SK-N-SH (cell line): ENCODE data around the gene XCL1. TPM values are rescaled to one million over a fixed set of nuclear protein-coding genes. Genes with fewer than 3 reads are reported as not detected.
A peak's percentile ranks its signal among the peaks of the same experiment; 100 is the strongest.

ENCODE experiments used
- CTCF ChIA-PET: fragments of 300-600, 350-600 bp; formaldehyde crosslinking; extraction: SDS; loops from one replicate; lab custom pipeline; 2021; lab: Yijun Ruan, JAX
- POLR2A ChIA-PET: fragments of 350-600 bp; sonication (Branson Sonifier 250); formaldehyde crosslinking; extraction: SDS; loops from one replicate; lab custom pipeline; 2020; ENCODE audit warnings: antibody characterized with exemption, inconsistent platforms; lab: Yijun Ruan, JAX
- DNase-seq: peaks from one replicate; pipeline ENCODE4 v3.0.0; 2012
- H2AFZ ChIP-seq: fragments of 200-600 bp; sonication (generic); 2 replicates; pipeline ENCODE4 v1.8.1; 2016; ENCODE audit warnings: antibody characterized with exemption, mild to moderate bottlenecking, low read depth
- H3F3A ChIP-seq: fragments of 200-600 bp; sonication (generic); replicated peaks from 2 replicates; pipeline ENCODE3; 2016; ENCODE audit warnings: antibody characterized with exemption, mild to moderate bottlenecking; ENCODE audit not compliant: insufficient read depth
- H3K27ac ChIP-seq, 2 experiments: fragments of 200-500 bp in 1 of 2; fragments of 200-600 bp in 1 of 2; sonication (Bioruptor generic) in 1 of 2; sonication (generic), shearing (Covaris generic) in 1 of 2; 2 replicates each; pipeline versions ENCODE4 v1.5.1 to v1.6.1; 2014 to 2016; ENCODE audit warnings: low read depth in 2 of 2, inconsistent platforms in 1 of 2, low read length in 1 of 2, mild to moderate bottlenecking in 1 of 2, mixed read lengths in 1 of 2
- H3K27me3 ChIP-seq: fragments of 200-600 bp; sonication (generic), shearing (Covaris generic); 2 replicates; pipeline ENCODE4 v1.6.1; 2016; ENCODE audit warnings: mixed run types; ENCODE audit not compliant: insufficient read depth
- H3K36me3 ChIP-seq, 2 experiments: fragments of 200-500 bp in 1 of 2; fragments of 200-600 bp in 1 of 2; sonication (Bioruptor generic) in 1 of 2; sonication (generic) in 1 of 2; replicated peaks in 1 of 2; 2 replicates each; pipeline versions ENCODE3 to v1.5.1; 2014 to 2016; ENCODE audit warnings: low read length in 1 of 2, mild to moderate bottlenecking in 1 of 2; ENCODE audit not compliant: insufficient read depth in 2 of 2, control insufficient read depth in 1 of 2
- H3K4me1 ChIP-seq, 2 experiments: fragments of 200-500 bp in 1 of 2; fragments of 200-600 bp in 1 of 2; sonication (Bioruptor generic) in 1 of 2; sonication (generic), shearing (Covaris generic) in 1 of 2; 2 replicates each; pipeline versions ENCODE4 v1.5.1 to v1.6.1; 2014 to 2016; ENCODE audit warnings: low read depth in 1 of 2, low read length in 1 of 2, mixed run types in 1 of 2; ENCODE audit not compliant: insufficient read depth in 2 of 2, control insufficient read depth in 1 of 2
- H3K4me2 ChIP-seq: fragments of 200-600 bp; sonication (generic), shearing (Covaris generic); 2 replicates; pipeline ENCODE4 v1.6.1; 2017; ENCODE audit warnings: mixed run types
- H3K4me3 ChIP-seq, 2 experiments: fragments of 200-500 bp in 1 of 2; fragments of 200-600 bp in 1 of 2; sonication (Bioruptor generic) in 1 of 2; sonication (generic), shearing (Covaris generic) in 1 of 2; 2 replicates each; pipeline versions ENCODE4 v1.5.1 to v1.8.1; 2014 to 2016; ENCODE audit warnings: low read depth in 2 of 2, inconsistent platforms in 1 of 2, low read length in 1 of 2, mild to moderate bottlenecking in 1 of 2, mixed read lengths in 1 of 2, moderate library complexity in 1 of 2
- H3K79me2 ChIP-seq: fragments of 200-600 bp; sonication (generic); 2 replicates; pipeline ENCODE4 v1.8.1; 2017; ENCODE audit warnings: mild to moderate bottlenecking; ENCODE audit not compliant: insufficient read depth
- H3K9ac ChIP-seq: fragments of 200-600 bp; sonication (generic); 2 replicates; pipeline ENCODE4 v1.6.1; 2017; ENCODE audit warnings: mixed run types
- H3K9me2 ChIP-seq: fragments of 200-600 bp; sonication (generic); 2 replicates; pipeline ENCODE4 v1.6.1; 2017; ENCODE audit warnings: mixed run types
- H3K9me3 ChIP-seq: fragments of 200-600 bp; sonication (generic); 2 replicates; pipeline ENCODE4 v1.6.1; 2017; ENCODE audit warnings: mixed run types, mild to moderate bottlenecking, moderate library complexity
- H4K20me1 ChIP-seq: fragments of 200-600 bp; sonication (generic); 2 replicates; pipeline ENCODE4 v1.6.1; 2017; ENCODE audit warnings: mild to moderate bottlenecking, mixed run types; ENCODE audit not compliant: insufficient read depth
- EP300 ChIP-seq, 2 experiments: IDR thresholded peaks; 2 replicates each; pipeline versions ENCODE4 v1.4.0 to v1.6.1; 2012; ENCODE audit warnings: borderline replicate concordance in 1 of 2, low read depth in 1 of 2, low read length in 1 of 2
- GABPA ChIP-seq: IDR thresholded peaks from 2 replicates; pipeline ENCODE4 v1.4.0; 2012; ENCODE audit warnings: low read depth, mild to moderate bottlenecking
- GATA2 ChIP-seq: sonication (generic); formaldehyde crosslinking; IDR thresholded peaks from 2 replicates; pipeline ENCODE4 v1.5.0; 2020; ENCODE audit warnings: mild to moderate bottlenecking, missing genetic modification reagents
- MXI1 ChIP-seq: IDR thresholded peaks from 2 replicates; pipeline ENCODE4 v1.6.1; 2012; ENCODE audit warnings: mild to moderate bottlenecking, low read depth, low read length, improper control_type of control experiment
- NFIC ChIP-seq: IDR thresholded peaks from 2 replicates; pipeline ENCODE4 v1.4.0; 2012; ENCODE audit warnings: borderline replicate concordance
- TCF12 ChIP-seq: IDR thresholded peaks from 2 replicates; pipeline ENCODE4 v1.4.0; 2012
- WGBS: methylation state at CpG from one replicate; pipeline ENCODE4 v1.1.6; 2017; ENCODE audit warnings: low lambda C conversion rate; 5-methylcytosine and 5-hydroxymethylcytosine counted together
- polyA plus RNA-seq, 3 experiments: library from polyadenylated mRNA; depleted of rRNA; stranded (reverse); fragments of >200 nt; gene quantifications; 2 replicates each; pipeline ENCODE4 v1.2.3, GENCODE V29; 2012
- TF ChIP-seq, protein P1 (sequence below): IDR thresholded peaks from 2 replicates; pipeline ENCODE4 v1.6.1; 2012; ENCODE audit warnings: mild to moderate bottlenecking, low read depth, low read length, moderate library complexity
- TF ChIP-seq, protein P2 (sequence below): fragments of 150-350 bp; IDR thresholded peaks from 2 replicates; pipeline ENCODE4 v1.6.1; 2016; ENCODE audit warnings: mild to moderate bottlenecking, low read depth, low read length
- TF ChIP-seq, protein P3 (sequence below): IDR thresholded peaks from 2 replicates; pipeline ENCODE4; 2012

XCL1 gene
- polyA plus RNA-seq, 1 of the 3 experiments (the other 2 are of a cell fraction), result not detected

DNA sequence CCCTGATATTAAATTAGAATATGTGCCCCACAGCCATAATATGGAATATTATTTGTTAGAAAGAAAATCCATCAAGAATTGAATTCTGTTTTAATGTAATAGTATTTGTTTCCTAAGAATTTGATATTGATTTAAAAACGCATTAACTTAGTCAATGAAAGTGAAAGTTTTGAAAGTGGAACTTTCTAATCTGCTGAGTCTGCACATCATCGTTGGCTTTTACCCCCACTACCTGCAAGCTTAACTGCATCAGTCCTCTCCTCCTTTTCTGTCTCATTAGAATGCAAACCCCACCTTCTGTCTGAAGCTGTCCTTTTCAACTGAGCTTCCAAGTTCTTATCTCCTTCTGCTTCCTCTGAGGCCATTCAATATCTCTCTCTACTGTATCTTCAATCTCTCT is 42.5 kb downstream of the XCL1 start (continued):
- TF ChIP-seq GATA2 (CRISPR knock-in tag), result no peak
- TF ChIP-seq MXI1, result no peak

DNA sequence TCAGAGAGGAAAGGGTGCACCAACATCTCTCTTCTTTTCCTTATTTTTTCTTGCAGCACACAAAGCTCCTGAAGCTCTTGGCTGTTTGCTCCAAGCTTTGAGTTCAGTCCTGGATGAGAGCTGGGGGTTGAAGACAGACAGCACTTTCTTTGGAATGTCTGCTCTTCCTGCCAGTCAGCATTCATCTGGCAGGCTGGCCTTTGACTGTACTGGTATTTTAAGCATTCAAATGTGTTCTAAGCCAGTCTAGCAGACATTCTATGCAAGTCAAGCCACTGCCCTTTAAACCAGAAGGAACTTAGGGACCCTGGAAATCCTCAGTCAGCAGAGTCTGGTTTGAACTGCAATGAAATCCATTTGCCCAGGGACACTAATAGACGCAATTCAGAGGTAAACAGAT is 45.0 kb downstream of the XCL1 start:
- Histone ChIP-seq H3K4me2 (peak overlapping the region; percentile 18; the same call in 1 of the 2 replicates), H3K27me3 (no peaks in the 10 kb centered on the region), H3K9me3 (no peaks in the 10 kb centered on the region), H3K4me3 (no peak overlapping the region), H3K36me3 (no peaks in the 10 kb centered on the region), H3K9me2 (no peaks in the 10 kb centered on the region), H3K79me2 (no peaks in the 10 kb centered on the region), H2AFZ (no peak overlapping the region), H4K20me1 (no peaks in the 10 kb centered on the region), H3F3A (peaks cover 12% of the 10 kb centered on the region), H3K4me1 (peaks cover 9 to 15% of the 10 kb centered on the region in 2 experiments), H3K9ac (no peak overlapping the region), H3K27ac (peak overlapping the region; percentile 41 to 96)
- DNase-seq, result no peak
- CTCF ChIA-PET, result interaction anchor here (0.7 kb wide), 1 partner anchor 727 kb away, joined by 4 read pairs; no protein-coding TSS in a partner anchor
- 60% methylated on average over 1 of the region's 1 CpG for WGBS
- no peak for TF ChIP-seq MXI1
- peak; percentile 70 for TF ChIP-seq TCF12
- TF ChIP-seq EP300 (IDR thresholded peaks at IDR 0.05; ENCODE audit: borderline replicate concordance in 1 of 2, low read depth in 1 of 2, low read length in 1 of 2), result peak in 1 of 2 experiments; percentile 29; a peak in 1 of 4 replicates
- TF ChIP-seq, protein P1, sequence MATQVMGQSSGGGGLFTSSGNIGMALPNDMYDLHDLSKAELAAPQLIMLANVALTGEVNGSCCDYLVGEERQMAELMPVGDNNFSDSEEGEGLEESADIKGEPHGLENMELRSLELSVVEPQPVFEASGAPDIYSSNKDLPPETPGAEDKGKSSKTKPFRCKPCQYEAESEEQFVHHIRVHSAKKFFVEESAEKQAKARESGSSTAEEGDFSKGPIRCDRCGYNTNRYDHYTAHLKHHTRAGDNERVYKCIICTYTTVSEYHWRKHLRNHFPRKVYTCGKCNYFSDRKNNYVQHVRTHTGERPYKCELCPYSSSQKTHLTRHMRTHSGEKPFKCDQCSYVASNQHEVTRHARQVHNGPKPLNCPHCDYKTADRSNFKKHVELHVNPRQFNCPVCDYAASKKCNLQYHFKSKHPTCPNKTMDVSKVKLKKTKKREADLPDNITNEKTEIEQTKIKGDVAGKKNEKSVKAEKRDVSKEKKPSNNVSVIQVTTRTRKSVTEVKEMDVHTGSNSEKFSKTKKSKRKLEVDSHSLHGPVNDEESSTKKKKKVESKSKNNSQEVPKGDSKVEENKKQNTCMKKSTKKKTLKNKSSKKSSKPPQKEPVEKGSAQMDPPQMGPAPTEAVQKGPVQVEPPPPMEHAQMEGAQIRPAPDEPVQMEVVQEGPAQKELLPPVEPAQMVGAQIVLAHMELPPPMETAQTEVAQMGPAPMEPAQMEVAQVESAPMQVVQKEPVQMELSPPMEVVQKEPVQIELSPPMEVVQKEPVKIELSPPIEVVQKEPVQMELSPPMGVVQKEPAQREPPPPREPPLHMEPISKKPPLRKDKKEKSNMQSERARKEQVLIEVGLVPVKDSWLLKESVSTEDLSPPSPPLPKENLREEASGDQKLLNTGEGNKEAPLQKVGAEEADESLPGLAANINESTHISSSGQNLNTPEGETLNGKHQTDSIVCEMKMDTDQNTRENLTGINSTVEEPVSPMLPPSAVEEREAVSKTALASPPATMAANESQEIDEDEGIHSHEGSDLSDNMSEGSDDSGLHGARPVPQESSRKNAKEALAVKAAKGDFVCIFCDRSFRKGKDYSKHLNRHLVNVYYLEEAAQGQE, result peak; percentile 10; the same call in 1 of the 2 replicates
- TF ChIP-seq, protein P2, sequence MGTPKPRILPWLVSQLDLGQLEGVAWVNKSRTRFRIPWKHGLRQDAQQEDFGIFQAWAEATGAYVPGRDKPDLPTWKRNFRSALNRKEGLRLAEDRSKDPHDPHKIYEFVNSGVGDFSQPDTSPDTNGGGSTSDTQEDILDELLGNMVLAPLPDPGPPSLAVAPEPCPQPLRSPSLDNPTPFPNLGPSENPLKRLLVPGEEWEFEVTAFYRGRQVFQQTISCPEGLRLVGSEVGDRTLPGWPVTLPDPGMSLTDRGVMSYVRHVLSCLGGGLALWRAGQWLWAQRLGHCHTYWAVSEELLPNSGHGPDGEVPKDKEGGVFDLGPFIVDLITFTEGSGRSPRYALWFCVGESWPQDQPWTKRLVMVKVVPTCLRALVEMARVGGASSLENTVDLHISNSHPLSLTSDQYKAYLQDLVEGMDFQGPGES, result no peak
- TF ChIP-seq NFIC, result peak; percentile 20; the same call in 1 of the 2 replicates
- TF ChIP-seq, protein P3, sequence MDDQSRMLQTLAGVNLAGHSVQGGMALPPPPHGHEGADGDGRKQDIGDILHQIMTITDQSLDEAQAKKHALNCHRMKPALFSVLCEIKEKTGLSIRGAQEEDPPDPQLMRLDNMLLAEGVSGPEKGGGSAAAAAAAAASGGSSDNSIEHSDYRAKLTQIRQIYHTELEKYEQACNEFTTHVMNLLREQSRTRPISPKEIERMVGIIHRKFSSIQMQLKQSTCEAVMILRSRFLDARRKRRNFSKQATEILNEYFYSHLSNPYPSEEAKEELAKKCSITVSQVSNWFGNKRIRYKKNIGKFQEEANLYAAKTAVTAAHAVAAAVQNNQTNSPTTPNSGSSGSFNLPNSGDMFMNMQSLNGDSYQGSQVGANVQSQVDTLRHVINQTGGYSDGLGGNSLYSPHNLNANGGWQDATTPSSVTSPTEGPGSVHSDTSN, result peak; percentile 81
- TF ChIP-seq GABPA, result no peak
- POLR2A ChIA-PET, result no interaction called here
